ENCODE results near the gene MDH1B. TPM values are rescaled to one million over a fixed set of nuclear protein-coding genes. Genes with fewer than 3 reads are reported as not detected.
"Not testable (repeated sequence)": the region's sequence is repeated elsewhere in the genome, so short reads cannot be mapped to it uniquely, and the experiment has no call there.

MDH1B gene
- total RNA-seq, 1 donor from 2014 or later = 2.4 TPM

DNA sequence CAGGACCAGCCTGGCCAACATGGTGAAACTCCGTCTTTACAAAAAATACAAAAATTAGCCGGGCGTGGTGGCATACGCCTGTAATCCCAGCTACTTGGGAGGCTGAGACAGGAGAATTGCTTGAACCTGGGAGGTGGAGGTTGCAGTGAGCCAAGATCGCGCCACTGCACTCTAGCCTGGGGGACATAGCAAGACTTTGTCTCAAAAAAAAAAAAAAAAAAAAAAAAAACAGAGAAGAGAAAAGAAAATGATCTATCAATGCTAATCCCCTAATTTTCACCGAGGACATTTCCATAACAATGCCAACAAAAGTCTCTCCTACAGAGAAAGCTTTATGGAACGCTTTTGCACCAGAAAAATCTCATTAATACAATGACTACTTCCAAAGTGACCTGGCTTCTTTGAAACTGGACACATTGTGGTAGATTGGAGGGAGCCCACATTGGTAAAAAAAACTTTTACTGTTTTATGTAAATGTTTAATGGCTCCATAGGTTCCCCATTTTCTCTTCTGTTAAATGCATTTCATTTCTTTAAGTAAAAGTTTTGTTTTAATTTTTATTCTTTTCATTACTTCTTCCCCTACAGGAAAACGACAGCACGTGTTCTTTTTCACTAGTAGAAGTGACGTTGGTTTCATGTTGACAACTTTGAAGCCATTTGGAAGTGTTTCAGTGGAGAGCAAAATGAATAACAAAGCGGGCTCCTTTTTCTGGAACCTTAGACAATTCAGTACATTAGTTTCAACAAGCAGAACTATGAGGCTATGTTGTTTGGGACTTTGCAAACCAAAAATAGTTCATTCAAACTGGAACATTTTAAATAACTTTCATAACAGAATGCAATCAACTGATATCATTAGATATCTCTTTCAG, 1.2 kb upstream of the MDH1B start:
- no peak for DNase-seq (ENCODE audit: low spot score)

DNA sequence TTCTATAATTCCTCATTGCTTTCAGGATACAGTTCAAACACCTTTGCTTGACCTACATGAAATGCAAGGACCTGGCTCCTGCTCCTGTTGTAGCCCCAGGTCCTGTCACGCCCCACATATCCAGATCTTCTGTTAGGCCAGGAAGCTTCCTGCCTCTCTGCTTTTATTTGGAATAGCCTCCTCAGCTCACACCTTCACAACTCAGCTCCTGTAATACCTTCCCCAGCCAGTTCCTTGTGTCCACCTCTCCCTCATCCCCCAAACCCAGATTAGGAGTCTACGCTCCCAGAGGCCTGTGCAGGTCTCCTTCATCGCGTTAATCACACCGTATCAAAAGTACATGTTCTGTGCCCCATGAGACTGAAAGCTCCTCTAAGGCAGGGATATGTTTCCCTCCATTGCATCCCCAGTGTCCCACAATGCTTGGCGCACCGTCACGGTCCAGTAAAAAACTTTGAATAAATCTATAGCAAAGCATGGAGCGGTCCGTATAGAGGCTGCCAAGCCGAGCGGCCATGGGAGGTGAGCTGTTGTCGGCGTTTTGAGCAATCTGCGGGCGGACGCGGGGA, 371 bp downstream of the MDH1B start:
- DNase-seq (ENCODE audit: low spot score) = no peak

DNA sequence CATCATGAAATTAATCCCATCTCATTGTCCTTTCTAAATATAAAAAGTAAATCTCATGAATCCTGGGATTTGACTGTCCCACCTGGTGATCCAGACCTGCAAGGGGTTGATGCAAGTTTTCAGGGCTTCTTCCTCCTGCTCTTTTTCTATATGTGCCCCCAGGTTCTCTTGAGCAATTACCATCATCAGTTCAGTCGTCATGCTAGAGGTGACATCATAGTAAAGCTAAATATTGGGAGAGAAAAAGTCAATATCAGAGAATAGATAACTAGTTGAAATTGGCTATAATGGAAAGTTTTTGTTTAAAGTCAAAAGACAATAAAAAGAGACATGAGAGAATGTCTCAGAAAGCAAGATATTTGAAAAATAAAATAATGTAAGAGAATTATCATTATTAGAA, 8.3 kb downstream of the MDH1B start:
- no peak for DNase-seq (ENCODE audit: low spot score)

DNA sequence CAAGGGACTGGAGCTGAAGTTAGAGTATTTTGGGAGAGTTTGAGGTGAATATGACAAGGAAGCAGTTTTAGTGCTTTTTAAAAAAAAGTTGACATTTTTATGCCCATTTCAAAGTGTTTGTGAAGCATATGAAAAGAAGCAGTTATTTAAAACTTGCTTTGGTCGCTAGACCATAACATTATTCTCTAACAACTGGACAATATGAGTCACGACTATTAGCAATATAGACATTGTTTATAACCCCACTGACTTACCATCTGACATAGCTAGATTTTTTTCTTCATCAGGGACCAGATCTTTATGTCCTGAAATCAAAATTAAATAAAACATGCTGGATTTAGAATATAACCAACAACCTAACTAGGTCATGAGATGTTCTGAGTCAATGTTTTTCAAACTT, 24.3 kb downstream of the MDH1B start:
- DNase-seq (ENCODE audit: low spot score) = no peak

DNA sequence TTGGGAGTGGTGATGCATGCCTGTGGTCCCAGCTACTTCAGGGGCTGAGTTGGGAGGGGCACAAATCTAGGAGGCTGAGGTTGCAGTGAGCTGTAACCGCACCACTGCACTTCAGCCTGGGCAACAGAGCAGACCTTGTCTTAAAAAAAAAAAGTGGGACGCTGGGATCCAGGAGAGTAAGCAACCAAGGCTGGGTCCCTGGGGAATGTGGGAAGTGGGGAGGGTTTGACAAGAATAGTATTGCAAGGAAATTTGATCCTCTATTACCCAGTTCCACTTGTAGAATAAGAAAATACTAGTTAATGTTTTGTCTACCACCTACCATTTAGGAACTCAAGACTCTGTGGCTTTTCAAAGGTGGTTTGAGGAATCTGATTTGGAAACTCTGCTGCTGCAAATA, 25.9 kb downstream of the MDH1B start:
- no peak for DNase-seq (ENCODE audit: low spot score)

DNA sequence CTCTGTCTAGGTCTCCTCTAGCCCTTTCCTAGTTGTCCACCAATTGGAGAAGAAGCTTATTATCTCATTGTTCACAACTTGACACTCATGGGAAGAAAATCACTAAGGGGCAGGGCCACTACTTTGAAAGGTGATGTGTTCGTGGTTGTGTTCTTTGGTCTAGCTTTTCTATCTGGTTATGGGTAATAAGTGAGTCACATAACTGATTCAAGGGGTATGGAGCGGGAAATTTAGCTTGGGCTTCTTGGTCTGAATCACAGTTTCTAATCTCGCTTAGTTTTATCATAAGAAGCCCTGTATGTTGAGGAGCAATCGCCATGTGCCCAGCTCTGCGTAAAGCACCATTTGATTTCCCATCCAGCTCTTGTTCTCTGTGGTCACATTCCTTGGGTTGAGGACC, 28.2 kb downstream of the MDH1B start:
- DNase-seq (ENCODE audit: low spot score) = no peak

DNA sequence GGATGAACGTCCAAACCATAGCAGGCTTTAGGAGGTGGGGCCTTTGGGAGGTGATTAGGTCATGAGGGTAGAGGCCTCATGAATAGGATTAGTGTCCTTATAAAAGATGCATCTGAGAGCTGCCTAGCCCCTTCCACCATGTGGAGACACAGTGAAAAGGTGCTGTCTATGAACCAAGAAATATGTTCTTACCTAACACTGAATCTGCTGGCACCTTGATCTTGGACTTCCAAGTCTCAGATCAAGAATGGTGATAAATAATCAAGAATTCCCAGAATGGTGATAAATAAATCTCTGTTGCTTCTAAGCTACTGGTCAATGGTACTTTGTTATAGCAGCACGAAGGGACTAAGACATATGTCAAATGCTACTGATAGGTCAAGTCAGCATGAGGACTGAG, 31.8 kb downstream of the MDH1B start:
- DNase-seq (ENCODE audit: low spot score) = no peak

DNA sequence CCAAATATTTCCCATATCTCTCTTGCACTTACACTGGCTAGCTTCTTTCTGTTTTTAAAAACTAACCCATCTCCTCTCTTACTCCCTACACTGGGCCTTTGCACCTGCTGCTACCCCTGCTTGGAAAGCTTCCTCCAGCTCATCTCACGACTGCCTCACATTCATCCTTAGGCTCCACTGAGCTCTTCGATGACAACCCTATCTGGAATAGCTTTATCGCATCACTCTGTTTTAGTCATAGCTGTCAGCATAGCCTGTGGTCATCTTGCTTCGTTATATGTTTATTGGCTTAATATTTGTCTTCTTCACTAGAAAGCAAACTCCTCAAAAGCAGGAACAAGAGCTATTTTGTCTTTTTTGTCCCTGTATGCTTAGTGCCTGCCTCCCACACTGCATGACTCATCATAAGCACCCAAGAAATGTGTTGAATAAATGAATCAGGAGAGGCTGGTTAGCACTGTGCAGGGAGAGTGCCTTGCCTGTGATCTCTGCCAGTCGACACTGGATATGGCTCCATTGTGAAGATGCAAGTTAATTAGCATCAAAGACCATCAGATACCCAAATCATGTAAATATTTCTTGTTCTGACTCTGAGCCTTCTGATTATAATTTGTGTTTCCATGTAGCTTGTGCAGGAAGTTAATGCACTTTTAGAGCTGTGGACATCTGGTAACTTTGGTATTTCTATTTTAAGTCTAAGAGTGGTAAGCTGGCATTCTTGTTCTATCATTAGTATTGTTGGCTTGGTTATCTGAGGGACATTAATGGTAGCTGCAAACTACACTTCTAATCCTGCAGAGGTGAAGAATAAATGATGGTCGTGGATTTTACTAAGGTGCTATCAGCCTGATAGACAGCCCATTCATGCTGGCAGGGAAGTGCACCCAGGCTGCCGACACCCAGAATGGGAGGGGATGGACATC, 36.6 kb downstream of the MDH1B start:
- no peak for DNase-seq (ENCODE audit: low spot score)

DNA sequence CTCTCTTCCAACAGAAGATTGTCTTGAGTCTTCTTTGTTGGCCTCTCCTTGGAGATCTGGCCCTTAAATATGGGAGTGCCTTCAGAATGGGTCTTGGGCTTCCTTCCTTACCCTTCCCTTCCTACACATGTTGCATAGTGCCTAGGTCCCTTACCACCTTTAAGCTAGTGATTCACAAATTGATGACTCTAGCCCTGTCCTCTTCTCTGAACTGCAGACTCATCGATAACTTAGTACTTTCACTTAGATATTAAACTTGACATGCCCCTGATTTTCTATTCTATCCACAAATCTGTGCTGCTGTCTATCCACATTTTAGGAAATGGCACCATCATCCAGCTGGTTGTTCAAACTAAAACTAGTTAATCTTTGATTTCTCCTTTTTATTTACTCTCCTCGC, 37.8 kb downstream of the MDH1B start:
- no peak for DNase-seq (ENCODE audit: low spot score)

DNA sequence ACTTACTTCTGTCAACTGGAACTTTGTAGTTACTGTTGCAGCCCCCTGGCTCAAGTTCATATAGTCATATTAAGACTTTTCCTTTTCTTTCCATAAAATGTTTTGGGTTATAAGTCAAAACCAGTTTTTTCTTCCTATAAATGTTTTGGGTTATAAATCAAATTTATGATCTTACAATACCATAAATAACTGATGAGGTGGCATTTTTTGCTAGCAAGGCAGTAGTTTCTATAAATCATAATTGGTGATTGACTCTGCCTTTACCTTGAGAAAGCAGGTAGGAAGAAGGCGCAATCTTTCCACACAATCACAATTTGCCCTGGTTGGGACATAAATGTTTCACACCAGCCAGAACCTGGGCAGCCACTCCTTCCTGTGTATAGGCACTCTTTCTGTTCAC, 41.8 kb downstream of the MDH1B start:
- no peak for DNase-seq (ENCODE audit: low spot score)

DNA sequence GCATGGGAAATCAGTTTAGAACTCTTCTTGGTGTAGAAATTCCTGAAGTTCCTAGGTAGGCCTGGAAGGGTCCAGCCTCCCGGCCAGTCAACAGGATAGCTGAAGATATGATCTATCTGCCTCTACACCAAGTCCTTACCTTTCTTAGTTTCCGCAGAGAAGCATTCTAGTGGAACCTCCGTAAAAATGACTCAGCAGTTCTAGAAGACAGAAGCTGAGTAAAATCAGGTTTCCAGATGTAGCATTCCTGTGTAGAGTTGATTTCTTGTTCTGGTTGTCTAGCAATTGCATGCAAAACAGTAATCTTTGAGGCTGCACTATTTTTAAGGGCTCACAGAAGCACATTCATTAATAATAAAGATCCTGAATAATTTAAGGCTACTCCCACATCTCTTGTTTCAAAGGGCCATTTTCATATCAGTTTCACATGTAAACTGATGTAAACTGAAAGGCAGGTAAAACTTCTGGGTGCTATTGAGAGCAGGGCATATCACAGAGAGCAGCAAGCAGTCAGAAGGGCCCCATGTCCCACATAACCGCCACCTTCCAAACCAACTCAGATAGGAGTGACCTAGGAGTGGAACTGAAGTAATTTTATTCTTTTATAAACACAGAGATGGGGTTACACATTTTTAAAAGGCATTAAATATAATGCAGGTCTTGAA, 43.7 kb downstream of the MDH1B start:
- no peak for DNase-seq (ENCODE audit: low spot score)

DNA sequence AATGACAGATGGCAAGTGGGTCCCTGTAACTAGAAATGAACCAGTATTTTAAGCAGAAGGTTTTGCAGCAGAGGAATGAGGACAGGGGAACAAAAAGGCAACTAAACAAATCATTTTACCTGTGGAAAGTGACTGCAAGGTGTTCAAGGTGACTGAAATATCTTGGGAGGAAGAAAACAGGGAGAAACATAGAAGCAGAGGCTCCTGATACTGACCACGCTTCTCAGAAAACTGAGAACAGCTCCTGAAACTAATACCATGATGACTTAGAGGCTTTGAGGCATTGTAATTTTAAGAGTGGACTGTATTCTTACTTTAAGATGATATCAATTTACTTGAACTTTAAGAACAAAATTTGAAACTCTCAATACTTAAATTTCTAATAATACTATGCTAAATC, 46.8 kb downstream of the MDH1B start, which contains the start of gene DYTN:
Gene DYTN, minus strand, starts transcription at position 101 of the 400 bp plus-strand sequence. CDS start 117 bp downstream, outside the sequence.
- DNase-seq (ENCODE audit: low spot score) = no peak

DNA sequence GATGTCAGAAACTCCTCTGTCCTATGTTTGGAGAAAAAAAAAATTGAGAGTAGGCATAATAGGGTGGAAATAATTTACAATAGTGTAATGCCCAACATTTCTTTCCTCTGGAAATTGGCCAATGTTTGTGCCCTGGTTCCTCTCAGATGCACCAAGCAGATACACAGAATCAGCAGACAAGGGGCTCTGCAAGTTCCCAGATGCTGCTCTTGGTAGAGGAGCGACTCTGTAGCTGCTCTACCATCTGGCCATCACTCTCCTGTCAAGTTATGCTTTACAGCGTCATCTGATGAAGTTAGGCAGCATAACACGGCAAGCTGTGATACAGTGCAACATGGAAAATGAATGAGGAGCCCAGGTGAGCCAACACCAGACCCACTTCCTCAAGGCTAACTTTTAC, 48.5 kb downstream of the MDH1B start:
- DNase-seq (ENCODE audit: low spot score) = no peak

DNA sequence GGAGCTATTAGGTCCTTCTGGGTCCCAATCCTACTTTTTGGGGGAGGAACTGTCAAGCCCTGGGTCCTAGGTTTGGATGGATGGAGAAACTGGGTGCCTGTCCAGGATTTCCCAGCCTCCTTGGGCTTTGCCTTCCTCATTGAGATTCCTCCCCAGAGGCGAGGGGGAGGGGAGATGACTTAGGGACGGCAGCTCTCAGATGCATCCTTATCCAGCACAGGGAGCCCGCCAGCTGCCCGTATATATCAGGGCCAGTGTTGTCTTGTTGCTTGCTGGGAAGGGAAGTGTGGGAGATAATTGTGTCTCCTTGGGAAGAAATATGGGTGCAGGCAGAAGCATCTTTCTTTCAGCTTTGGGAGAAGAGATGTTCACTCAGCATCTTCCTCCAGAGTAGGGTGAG, 49.9 kb downstream of the MDH1B start:
- not testable (repeated sequence) for DNase-seq (ENCODE audit: low spot score)

DNA sequence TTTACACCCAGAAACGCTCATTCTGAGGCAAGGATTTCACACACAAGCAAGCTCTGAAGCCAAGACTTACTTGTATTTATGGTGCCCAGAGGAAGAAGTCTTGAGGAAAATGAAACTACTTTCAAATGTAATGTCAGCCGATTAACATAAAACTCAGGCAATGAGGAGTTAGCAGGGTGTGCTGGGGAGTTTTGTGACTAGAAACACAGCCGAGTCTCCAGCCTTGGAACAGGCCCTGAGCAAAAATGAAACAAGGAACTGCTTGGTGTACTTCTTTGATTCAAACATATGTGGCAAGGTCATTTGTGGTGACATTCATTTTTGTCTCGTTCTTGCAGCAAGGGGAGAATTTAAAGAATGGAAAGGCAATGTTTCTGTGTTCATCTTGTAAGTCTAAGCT, 51.4 kb downstream of the MDH1B start:
- no peak for DNase-seq (ENCODE audit: low spot score)

DNA sequence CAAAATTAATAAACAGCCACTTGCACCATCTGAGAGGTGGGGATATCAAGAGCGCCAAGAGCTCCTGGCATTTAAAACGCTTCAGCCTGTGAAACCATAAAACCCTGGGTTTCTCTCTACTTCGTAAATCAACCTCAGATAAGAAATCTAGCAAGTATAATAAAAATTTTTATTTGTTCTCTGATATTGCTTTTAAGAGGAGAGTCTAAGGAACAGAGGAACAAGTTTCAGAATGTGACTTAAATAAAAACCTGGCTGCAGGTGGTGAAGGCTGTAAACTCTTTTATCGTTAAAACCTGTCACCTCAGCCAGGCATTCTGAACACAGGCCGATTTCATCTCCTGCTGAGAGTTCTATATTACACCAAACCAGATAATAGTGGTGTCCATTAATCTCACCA, 56.8 kb downstream of the MDH1B start:
- DNase-seq (ENCODE audit: low spot score) = no peak

DNA sequence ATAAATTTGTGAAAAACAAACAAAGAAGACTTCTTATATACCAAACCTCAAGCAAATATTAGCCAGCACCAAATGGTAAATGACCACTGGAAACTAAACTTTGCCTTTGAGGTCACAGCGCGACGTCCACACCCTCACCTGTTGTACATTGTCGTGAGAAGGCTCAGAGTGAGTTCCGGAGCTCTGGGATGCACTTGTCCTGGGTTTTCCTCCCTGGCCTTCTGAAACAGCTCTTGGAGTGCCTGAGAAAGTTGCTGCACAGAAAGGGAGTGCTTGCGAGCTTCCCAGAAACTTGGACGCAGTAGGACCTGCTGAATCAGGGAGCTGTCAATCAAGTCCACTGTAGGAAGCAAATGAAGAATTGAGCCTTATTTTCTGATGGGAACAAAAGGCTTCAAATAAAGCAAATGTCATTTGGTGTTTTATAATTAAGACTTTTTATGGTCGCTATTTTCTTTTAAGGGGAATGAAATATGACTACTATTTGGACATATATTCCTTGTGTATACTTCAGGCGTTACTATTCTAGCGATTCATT, 57.9 kb downstream of the MDH1B start:
- no peak for DNase-seq (ENCODE audit: low spot score)

DNA sequence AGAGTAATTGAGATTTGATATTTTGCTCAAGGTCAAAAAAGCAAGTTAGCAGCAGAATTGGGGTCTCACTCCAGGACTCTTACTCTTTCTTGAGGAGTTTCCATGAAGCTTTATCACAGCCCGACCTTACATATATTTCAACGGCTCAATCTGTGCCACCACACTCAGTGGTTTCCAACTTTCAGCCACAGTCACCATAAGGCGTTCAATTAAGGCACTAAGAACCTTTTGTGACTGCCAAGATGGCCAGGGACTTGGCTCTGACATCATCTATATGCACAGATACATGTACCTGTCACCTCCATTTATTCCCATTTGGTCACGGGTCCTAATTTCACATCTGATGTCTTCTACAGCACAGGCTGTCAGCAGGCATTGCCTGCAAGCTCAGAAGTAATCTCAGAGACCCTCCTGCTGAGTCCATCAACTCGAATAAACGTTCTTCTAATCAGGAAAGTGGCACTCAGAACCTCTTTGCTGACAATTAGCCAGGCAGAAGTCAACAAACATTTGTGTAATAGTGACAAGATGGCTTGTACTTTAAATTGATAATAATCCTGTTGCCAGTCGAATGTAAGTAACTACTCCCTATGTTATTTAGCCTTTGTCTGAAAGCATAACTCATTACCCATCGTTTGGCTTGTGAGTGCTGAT, 63.0 kb downstream of the MDH1B start:
- DNase-seq (ENCODE audit: low spot score) = no peak

DNA sequence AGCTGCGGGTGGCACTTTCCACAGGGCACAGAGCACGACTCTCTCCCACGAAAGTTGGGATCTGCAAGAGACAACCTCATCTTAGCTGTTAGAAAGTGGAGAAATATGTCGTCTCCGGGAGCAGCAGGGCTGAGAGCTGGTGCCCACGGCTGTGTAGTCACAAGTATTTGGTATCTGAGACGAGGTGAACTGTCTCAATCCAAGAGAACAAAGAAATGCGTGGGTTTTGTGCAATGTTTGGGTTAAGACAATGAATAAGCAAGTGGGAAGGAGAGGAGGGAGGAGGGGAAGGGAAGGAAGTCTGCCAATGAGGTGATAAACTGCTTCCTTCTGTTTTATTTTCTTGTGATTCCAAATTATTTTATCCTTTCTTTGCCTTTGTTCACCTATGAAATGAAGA, 65.0 kb downstream of the MDH1B start:
- DNase-seq (ENCODE audit: low spot score) = no peak

DNA sequence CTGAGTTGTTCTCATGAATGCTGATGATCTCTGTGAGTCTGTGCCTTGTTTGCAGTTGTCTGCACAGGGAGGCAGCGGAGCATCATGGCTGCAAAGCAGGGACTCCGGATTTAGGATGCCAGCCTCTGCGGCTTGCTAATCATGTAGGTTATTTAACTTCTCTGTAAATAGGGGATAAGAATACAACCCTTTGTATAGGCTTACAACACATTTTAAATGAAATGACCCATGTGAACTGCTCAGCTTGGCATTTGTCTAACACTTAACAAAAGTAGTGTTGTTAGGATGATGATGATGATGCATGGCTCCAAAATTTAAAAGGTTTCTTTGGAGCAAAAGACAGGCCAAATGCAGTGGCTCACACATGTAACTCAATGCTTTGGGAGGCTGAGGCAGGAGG, 66.3 kb downstream of the MDH1B start:
- DNase-seq (ENCODE audit: low spot score) = no peak

DNA sequence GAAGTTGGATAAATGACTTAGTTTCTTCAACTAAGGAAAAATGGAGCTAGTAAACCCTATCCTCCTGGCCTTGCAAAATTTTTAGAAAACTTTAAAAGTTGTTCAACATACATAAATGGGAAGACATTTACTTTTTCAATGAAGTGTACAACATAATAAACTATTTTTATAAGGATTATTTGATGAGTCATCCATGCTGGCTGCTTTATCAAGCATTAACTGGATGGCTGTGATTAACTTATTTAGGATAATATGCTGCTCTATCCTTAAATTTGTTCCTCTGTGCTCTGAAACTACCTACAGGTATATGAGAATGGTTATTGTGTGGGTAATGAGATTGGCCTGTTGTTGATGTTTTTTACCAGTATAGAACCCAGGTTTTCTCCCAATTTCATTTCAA, 68.2 kb downstream of the MDH1B start:
- DNase-seq (ENCODE audit: low spot score) = no peak
